ENCODE data around the gene ZFPM1.

ZFPM1 gene

GRCh38 chr16:88438084-88438870, 14.8 kb upstream of the ZFPM1 start:
- Histone ChIP-seq H3K4me1 (ENCODE audit: control insufficient read depth, insufficient read depth, low read length) (no peaks in the 10 kb centered on the region), H3K27me3 (ENCODE audit: control insufficient read depth, insufficient read depth, low read length) (no peaks in the 10 kb centered on the region), H3K9ac (ENCODE audit: low read depth, low read length) (no peak overlapping the region), H3K4me3 (ENCODE audit: low read depth, low read length) (no peak overlapping the region), H3K9me3 (ENCODE audit: control insufficient read depth, insufficient read depth, low read length) (no peaks in the 10 kb centered on the region), H3K36me3 (ENCODE audit: control insufficient read depth, insufficient read depth, low read length) (no peaks in the 10 kb centered on the region)

GRCh38 chr16:88439016-88439415, 14.1 kb upstream of the ZFPM1 start:
- Histone ChIP-seq H3K4me1 (ENCODE audit: control insufficient read depth, insufficient read depth, low read length) (no peaks in the 10 kb centered on the region), H3K36me3 (ENCODE audit: control insufficient read depth, insufficient read depth, low read length) (no peaks in the 10 kb centered on the region), H3K4me3 (ENCODE audit: low read depth, low read length) (no peak overlapping the region), H3K27me3 (ENCODE audit: control insufficient read depth, insufficient read depth, low read length) (no peaks in the 10 kb centered on the region), H3K9me3 (ENCODE audit: control insufficient read depth, insufficient read depth, low read length) (no peaks in the 10 kb centered on the region), H3K9ac (ENCODE audit: low read depth, low read length) (no peak overlapping the region)

- Histone ChIP-seq H3K9ac (ENCODE audit: low read depth, low read length) (no peak overlapping the region), H3K36me3 (ENCODE audit: control insufficient read depth, insufficient read depth, low read length) (no peaks in the 10 kb centered on the region), H3K4me3 (ENCODE audit: low read depth, low read length) (no peak overlapping the region), H3K9me3 (ENCODE audit: control insufficient read depth, insufficient read depth, low read length) (no peaks in the 10 kb centered on the region), H3K27me3 (ENCODE audit: control insufficient read depth, insufficient read depth, low read length) (no peaks in the 10 kb centered on the region), H3K4me1 (ENCODE audit: control insufficient read depth, insufficient read depth, low read length) (no peaks in the 10 kb centered on the region)
Observed at GRCh38 chr16:88439706-88440105, 13.4 kb upstream of the ZFPM1 start.

DNA sequence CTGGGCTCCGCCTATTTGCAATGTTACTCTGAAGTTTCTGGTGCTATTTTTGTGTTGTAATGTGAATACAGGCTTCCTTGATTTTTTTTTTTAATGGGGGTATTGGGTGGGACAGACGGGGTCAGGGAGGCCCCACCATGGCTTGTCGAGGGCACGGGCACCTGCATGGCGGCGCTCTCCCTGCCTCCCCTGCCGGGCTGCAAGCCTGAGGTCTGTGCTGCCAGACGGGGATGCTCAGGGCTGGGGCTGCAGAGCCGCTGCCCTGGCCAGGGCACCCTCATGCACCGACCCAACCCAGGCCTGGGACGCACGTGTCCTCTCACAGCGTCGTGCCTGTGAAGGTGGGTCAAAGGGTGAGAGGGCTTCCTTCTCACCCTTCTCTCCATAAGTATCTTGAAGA, 13.0 kb upstream of the ZFPM1 start:
- H3K4me3 ChIP-seq (ENCODE audit: low read depth, low read length), result no peak overlapping the region
- no peak overlapping the region for H3K9ac ChIP-seq (ENCODE audit: low read depth, low read length)
- H3K4me1 ChIP-seq (ENCODE audit: control insufficient read depth, insufficient read depth, low read length), result no peaks in the 10 kb centered on the region
- H3K36me3 ChIP-seq (ENCODE audit: control insufficient read depth, insufficient read depth, low read length), result no peaks in the 10 kb centered on the region
- no peaks in the 10 kb centered on the region for H3K9me3 ChIP-seq (ENCODE audit: control insufficient read depth, insufficient read depth, low read length)
- H3K27me3 ChIP-seq (ENCODE audit: control insufficient read depth, insufficient read depth, low read length), result no peaks in the 10 kb centered on the region

- no peak overlapping the region for H3K9ac ChIP-seq (ENCODE audit: low read depth, low read length)
- no peaks in the 10 kb centered on the region for H3K9me3 ChIP-seq (ENCODE audit: control insufficient read depth, insufficient read depth, low read length)
- no peak overlapping the region for H3K4me3 ChIP-seq (ENCODE audit: low read depth, low read length)
- H3K36me3 ChIP-seq (ENCODE audit: control insufficient read depth, insufficient read depth, low read length), result no peaks in the 10 kb centered on the region
- H3K4me1 ChIP-seq (ENCODE audit: control insufficient read depth, insufficient read depth, low read length), result no peaks in the 10 kb centered on the region
- H3K27me3 ChIP-seq (ENCODE audit: control insufficient read depth, insufficient read depth, low read length), result no peaks in the 10 kb centered on the region
Observed at GRCh38 chr16:88440686-88441405, 12.2 kb upstream of the ZFPM1 start.

GRCh38 chr16:88441460-88441859, 11.6 kb upstream of the ZFPM1 start:
- H3K4me3 ChIP-seq (ENCODE audit: low read depth, low read length), result no peak overlapping the region
- H3K36me3 ChIP-seq (ENCODE audit: control insufficient read depth, insufficient read depth, low read length), result no peaks in the 10 kb centered on the region
- H3K9me3 ChIP-seq (ENCODE audit: control insufficient read depth, insufficient read depth, low read length), result no peaks in the 10 kb centered on the region
- no peaks in the 10 kb centered on the region for H3K27me3 ChIP-seq (ENCODE audit: control insufficient read depth, insufficient read depth, low read length)
- no peak overlapping the region for H3K9ac ChIP-seq (ENCODE audit: low read depth, low read length)
- no peaks in the 10 kb centered on the region for H3K4me1 ChIP-seq (ENCODE audit: control insufficient read depth, insufficient read depth, low read length)

DNA sequence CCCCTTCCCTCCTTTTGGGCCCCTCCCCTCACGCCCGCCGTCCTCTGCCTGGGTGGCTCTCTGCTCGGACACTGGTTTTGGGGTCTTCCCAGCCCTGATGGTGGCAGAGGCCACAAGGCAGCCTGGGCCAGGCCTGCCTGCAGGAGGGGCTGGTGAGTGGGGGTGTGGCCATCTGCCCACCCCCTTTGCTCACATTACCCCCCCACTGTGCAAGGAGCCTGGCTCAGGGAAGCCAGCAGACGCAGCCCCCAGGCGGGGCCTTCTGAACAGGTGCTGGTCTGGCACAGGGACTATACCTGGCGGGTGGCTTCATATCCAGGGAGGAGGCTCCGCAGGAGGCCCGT, 10.7 kb upstream of the ZFPM1 start:
- H3K27me3 ChIP-seq (ENCODE audit: control insufficient read depth, insufficient read depth, low read length), result no peaks in the 10 kb centered on the region
- H3K9me3 ChIP-seq (ENCODE audit: control insufficient read depth, insufficient read depth, low read length), result no peaks in the 10 kb centered on the region
- H3K4me3 ChIP-seq (ENCODE audit: low read depth, low read length), result no peak overlapping the region

DNA sequence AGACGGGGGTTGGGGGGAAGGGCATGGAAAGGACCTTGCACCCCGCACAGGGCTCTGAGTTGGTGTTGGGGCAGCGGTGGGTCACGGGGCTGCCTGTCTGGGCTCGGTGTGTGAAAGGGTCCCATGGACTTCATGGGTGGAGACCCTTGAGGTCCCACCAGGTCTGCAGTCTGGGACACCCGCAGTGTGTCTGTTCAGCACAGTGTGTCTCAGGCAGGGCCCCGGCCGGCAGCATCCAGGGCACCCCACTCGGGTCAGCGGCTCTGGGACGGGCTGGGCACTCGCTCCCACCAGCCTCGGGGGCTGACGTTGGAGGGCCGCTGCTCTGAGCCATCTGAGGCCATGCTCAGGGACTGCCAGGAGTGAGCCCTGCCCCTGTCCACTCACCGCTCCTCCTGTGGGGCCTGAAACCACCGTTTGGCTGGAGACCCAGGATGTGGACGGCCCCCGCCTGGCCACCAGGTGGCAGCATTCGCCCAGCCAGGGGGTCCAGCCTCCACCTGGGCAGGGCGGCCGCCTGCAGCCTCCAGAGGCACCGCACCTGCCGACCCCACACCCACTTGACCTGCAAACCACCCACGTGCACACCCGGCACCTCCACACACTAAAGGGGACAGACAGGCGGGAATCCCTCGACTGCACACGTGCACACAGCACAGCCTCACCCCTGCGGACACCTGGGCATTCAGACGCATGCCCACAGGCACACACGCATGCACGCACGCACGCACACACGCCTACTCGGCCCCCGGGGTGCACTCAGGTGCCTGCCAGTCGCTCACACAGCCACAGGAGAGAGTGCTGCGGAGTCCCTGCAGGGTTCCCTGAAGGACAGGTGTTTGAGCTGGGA, 10.1 kb upstream of the ZFPM1 start:
- H3K36me3 ChIP-seq (ENCODE audit: control insufficient read depth, insufficient read depth, low read length), result no peaks in the 10 kb centered on the region
- H3K27me3 ChIP-seq (ENCODE audit: control insufficient read depth, insufficient read depth, low read length), result no peaks in the 10 kb centered on the region
- H3K4me1 ChIP-seq (ENCODE audit: control insufficient read depth, insufficient read depth, low read length), result no peaks in the 10 kb centered on the region
- H3K9me3 ChIP-seq (ENCODE audit: control insufficient read depth, insufficient read depth, low read length), result no peaks in the 10 kb centered on the region
- H3K9ac ChIP-seq (ENCODE audit: low read depth, low read length), result peak overlapping the region; percentile 16
- no peak overlapping the region for H3K4me3 ChIP-seq (ENCODE audit: low read depth, low read length)

More for the DNA sequence above, 10.7 kb upstream of the ZFPM1 start:
- H3K4me1 ChIP-seq (ENCODE audit: control insufficient read depth, insufficient read depth, low read length), result no peaks in the 10 kb centered on the region
- H3K36me3 ChIP-seq (ENCODE audit: control insufficient read depth, insufficient read depth, low read length), result no peaks in the 10 kb centered on the region
- H3K9ac ChIP-seq (ENCODE audit: low read depth, low read length), result peak overlapping the region; percentile 16

DNA sequence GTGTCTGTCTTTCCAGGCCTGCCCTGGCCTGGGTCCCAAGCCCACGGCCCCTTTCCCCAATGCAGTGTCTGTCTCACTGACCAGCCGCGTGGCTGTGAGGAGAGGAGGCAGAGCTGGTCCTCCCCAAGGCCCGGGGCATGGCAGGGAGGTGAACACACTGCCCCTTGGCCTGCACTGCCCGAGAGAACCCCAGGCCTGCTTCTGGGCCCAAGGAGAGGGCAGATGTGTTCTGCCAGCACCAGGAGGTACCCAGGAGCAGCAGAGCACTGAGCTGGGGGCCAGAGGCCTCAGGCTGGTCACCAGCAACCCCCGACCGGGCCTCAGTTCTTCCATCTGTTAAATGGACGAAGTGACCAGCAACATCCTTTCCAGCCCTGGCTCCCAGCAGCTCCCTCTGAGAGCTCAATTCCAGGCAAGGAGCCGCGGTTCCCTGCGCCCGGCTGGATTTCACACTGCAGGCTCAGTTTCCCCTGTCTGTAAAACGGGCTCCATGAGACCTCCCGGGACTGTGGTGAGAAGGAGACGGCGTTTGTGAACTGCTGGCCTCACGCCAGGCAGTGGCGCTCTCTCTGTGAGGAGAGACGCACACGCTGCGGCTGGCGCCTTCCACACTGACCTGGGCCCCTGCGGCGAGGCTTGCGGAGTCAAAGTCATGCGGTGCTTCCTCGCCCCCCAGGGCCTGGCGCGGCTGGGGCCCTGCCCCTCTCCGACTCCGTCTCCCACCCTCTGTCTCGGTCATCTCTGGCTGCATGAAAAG, 8.1 kb upstream of the ZFPM1 start:
- Histone ChIP-seq H3K27me3 (ENCODE audit: control insufficient read depth, insufficient read depth, low read length) (no peaks in the 10 kb centered on the region), H3K9me3 (ENCODE audit: control insufficient read depth, insufficient read depth, low read length) (no peaks in the 10 kb centered on the region), H3K4me3 (ENCODE audit: low read depth, low read length) (no peak overlapping the region), H3K4me1 (ENCODE audit: control insufficient read depth, insufficient read depth, low read length) (no peaks in the 10 kb centered on the region), H3K9ac (ENCODE audit: low read depth, low read length) (no peak overlapping the region), H3K36me3 (ENCODE audit: control insufficient read depth, insufficient read depth, low read length) (no peaks in the 10 kb centered on the region)

- no peaks in the 10 kb centered on the region for H3K4me1 ChIP-seq (ENCODE audit: control insufficient read depth, insufficient read depth, low read length)
Observed at GRCh38 chr16:88445583-88445960, 7.5 kb upstream of the ZFPM1 start.

GRCh38 chr16:88446061-88446460, 7.0 kb upstream of the ZFPM1 start:
- no peaks in the 10 kb centered on the region for H3K36me3 ChIP-seq (ENCODE audit: control insufficient read depth, insufficient read depth, low read length)
- no peaks in the 10 kb centered on the region for H3K9me3 ChIP-seq (ENCODE audit: control insufficient read depth, insufficient read depth, low read length)
- H3K27me3 ChIP-seq (ENCODE audit: control insufficient read depth, insufficient read depth, low read length), result peaks cover 4% of the 10 kb centered on the region
- no peaks in the 10 kb centered on the region for H3K4me1 ChIP-seq (ENCODE audit: control insufficient read depth, insufficient read depth, low read length)
- H3K4me3 ChIP-seq (ENCODE audit: low read depth, low read length), result no peak overlapping the region
- H3K9ac ChIP-seq (ENCODE audit: low read depth, low read length), result no peak overlapping the region

More at GRCh38 chr16:88445583-88445960, 7.5 kb upstream of the ZFPM1 start:
- no peaks in the 10 kb centered on the region for H3K36me3 ChIP-seq (ENCODE audit: control insufficient read depth, insufficient read depth, low read length)
- H3K9me3 ChIP-seq (ENCODE audit: control insufficient read depth, insufficient read depth, low read length), result no peaks in the 10 kb centered on the region
- H3K4me3 ChIP-seq (ENCODE audit: low read depth, low read length), result no peak overlapping the region
- no peak overlapping the region for H3K9ac ChIP-seq (ENCODE audit: low read depth, low read length)
- H3K27me3 ChIP-seq (ENCODE audit: control insufficient read depth, insufficient read depth, low read length), result peaks cover 2% of the 10 kb centered on the region
